Colonic mucosa (tissue), 4 donors: Measurements from ENCODE around the gene TMEM145. TPM values are rescaled to one million over a fixed set of nuclear protein-coding genes. Genes with fewer than 3 reads are reported as not detected.

Experiments used
- DNase-seq: peaks from one replicate; pipeline ENCODE4 v3.0.0-alpha.2; 2020
- H3K27ac ChIP-seq: fragments of 200-600 bp; one replicate; pipeline ENCODE4 v1.8.0; 2021
- H3K27me3 ChIP-seq: fragments of 200-600 bp; one replicate; pipeline ENCODE4 v1.8.0; 2021
- H3K36me3 ChIP-seq: fragments of 200-600 bp; one replicate; pipeline ENCODE4 v1.8.0; 2021
- H3K4me1 ChIP-seq: fragments of 200-600 bp; one replicate; pipeline ENCODE4 v1.8.0; 2021; ENCODE audit warnings: mild to moderate bottlenecking
- H3K4me3 ChIP-seq: fragments of 200-600 bp; one replicate; pipeline ENCODE4 v1.8.0; 2021
- H3K9ac ChIP-seq, 2 donors: one replicate each; pipeline ENCODE4 v1.7.0; 2013; ENCODE audit warnings: control low read depth in 2 of 2, low read depth in 2 of 2, low read length in 2 of 2
- H3K9me3 ChIP-seq: fragments of 200-600 bp; one replicate; pipeline ENCODE4 v1.8.0; 2021
- intact Hi-C: fragments of 100-400 bp; cut with DNase I; formaldehyde crosslinking; loops from one replicate; pipeline ENCODE4 v1.14.1; 2022
- total RNA-seq, 2 donors: library from RNA; stranded (reverse); fragmentation: NEBNext Ultra II Directional in 1 of 2; extraction: Animal tissue kit (Norgen Biotek cat#: 25700) in 1 of 2; gene quantifications; one replicate each; pipeline ENCODE4 v1.2.1, GENCODE V29; 2021
- TF ChIP-seq, protein P1 (sequence below): fragments of 200-600 bp; IDR thresholded peaks from one replicate; pipeline ENCODE4 v1.8.0; 2022; ENCODE audit warnings: antibody characterized with exemption, mild to moderate bottlenecking
- donor health status: healthy.
- donor health status: DM: no; HTN: no; CAD: no.
- donor health status: DM: no; HTN: no; CAD: no.

Gene TMEM145
- total RNA-seq, 2 donors from 2014 or later: 0.24 to 0.94 TPM

DNA sequence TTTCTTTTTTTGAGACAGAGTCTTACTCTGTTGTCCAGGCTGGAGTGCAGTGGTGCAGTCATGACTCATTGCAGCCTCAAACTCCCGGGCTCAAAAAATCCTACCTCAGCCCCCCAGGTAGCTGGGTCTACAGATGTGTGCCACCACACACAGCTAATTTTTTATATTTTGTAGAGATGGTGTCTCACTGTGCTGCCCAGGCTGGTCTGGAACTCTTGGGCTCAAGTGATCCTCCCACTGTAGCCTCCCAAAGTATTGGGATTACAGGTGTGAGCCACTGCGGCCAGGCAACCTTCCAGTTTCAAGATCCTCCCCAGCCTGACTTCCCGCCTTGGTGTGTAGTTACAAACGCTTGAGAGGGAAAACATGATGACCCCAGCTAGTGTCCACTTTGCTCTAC, 54.8 kb downstream of the TMEM145 start:
- no peak overlapping the region for H3K9ac ChIP-seq
- no peaks in the 10 kb centered on the region for H3K27me3 ChIP-seq
- intact Hi-C loops: no loop called here
- no peaks in the 10 kb centered on the region for H3K9me3 ChIP-seq
- DNase-seq: no peak
- H3K4me1 ChIP-seq: no peaks in the 10 kb centered on the region
- H3K27ac ChIP-seq: no peak overlapping the region
- TF ChIP-seq, protein P1, sequence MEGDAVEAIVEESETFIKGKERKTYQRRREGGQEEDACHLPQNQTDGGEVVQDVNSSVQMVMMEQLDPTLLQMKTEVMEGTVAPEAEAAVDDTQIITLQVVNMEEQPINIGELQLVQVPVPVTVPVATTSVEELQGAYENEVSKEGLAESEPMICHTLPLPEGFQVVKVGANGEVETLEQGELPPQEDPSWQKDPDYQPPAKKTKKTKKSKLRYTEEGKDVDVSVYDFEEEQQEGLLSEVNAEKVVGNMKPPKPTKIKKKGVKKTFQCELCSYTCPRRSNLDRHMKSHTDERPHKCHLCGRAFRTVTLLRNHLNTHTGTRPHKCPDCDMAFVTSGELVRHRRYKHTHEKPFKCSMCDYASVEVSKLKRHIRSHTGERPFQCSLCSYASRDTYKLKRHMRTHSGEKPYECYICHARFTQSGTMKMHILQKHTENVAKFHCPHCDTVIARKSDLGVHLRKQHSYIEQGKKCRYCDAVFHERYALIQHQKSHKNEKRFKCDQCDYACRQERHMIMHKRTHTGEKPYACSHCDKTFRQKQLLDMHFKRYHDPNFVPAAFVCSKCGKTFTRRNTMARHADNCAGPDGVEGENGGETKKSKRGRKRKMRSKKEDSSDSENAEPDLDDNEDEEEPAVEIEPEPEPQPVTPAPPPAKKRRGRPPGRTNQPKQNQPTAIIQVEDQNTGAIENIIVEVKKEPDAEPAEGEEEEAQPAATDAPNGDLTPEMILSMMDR: no peak
- H3K4me3 ChIP-seq: no peak overlapping the region
- H3K36me3 ChIP-seq: no peaks in the 10 kb centered on the region

DNA sequence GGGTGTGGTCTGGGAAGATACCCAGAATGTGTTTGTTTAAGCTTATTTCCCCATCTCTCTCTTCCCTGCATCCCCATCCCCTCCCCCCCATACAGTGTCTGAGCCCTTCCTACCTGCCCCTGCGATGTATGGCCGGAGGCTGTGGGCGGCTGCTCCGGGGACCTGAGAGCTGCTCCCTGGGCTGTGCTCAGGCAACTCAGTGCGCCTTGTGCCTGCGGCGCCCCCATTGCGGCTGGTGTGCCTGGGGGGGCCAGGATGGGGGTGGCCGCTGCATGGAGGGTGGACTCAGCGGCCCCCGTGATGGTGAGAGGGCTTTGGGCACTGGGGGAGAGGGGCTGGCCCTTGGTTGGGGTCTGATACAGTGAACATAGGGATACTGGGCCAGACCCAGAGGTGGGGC, 55.3 kb downstream of the TMEM145 start:
- no peak for DNase-seq
- no peaks in the 10 kb centered on the region for H3K36me3 ChIP-seq
- H3K27ac ChIP-seq: no peak overlapping the region
- intact Hi-C loops: no loop called here
- H3K27me3 ChIP-seq: no peaks in the 10 kb centered on the region
- TF ChIP-seq, protein P1: no peak
- no peaks in the 10 kb centered on the region for H3K9me3 ChIP-seq
- no peaks in the 10 kb centered on the region for H3K4me1 ChIP-seq
- no peak overlapping the region for H3K4me3 ChIP-seq
- no peak overlapping the region for H3K9ac ChIP-seq

DNA sequence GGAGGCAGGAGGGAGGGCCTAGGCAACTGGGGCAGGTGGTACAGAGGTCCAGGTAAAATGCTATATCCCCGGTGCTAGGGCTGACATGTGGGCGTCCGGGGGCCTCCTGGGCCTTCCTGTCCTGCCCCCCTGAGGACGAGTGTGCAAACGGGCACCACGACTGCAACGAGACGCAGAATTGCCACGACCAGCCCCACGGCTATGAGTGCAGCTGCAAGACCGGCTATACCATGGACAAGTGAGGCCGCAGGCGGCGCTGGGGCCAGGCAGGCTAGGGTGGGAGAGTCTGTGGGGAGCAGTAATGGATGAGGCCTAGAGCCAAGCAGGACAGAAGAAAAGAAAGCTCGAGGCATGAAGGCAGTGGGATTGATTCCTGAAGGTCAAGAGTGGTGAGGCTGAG, 55.7 kb downstream of the TMEM145 start:
- no peak for DNase-seq
- H3K27me3 ChIP-seq: no peaks in the 10 kb centered on the region
- H3K36me3 ChIP-seq: no peaks in the 10 kb centered on the region
- H3K4me3 ChIP-seq: no peak overlapping the region
- no peaks in the 10 kb centered on the region for H3K4me1 ChIP-seq
- no peak overlapping the region for H3K9ac ChIP-seq
- intact Hi-C loops: no loop called here
- H3K27ac ChIP-seq: no peak overlapping the region
- H3K9me3 ChIP-seq: no peaks in the 10 kb centered on the region
- TF ChIP-seq, protein P1: no peak

DNA sequence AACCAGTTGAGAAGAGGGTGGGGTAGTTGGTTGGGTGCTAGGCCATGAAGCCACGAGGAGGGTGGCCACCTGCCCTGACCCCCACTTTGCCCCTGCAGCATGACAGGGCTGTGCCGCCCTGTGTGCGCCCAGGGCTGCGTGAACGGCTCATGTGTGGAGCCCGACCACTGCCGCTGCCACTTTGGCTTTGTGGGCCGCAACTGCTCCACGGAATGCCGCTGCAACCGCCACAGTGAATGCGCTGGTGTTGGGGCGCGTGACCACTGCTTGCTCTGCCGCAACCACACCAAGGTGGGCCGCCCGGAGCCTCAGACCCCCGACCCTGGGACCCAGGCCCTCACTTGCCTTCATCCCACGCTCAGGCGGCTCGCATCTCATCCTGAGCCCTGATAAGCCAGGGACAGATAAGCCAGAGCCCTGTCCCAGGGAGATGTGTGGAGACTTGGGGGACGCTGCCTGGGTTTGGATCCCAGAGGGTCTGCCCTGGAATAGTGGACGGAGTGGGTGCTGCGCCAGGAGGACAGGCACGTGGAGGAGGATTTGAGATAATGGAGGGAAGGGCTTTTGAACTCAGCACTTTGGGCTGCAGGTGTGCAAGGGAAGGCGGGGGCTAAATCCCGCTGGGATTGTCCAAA, 56.4 kb downstream of the TMEM145 start:
- H3K27me3 ChIP-seq: no peaks in the 10 kb centered on the region
- intact Hi-C loops: no loop called here
- H3K36me3 ChIP-seq: no peaks in the 10 kb centered on the region
- TF ChIP-seq, protein P1: no peak
- no peak overlapping the region for H3K9ac ChIP-seq
- no peak for DNase-seq
- no peak overlapping the region for H3K27ac ChIP-seq
- H3K4me3 ChIP-seq: no peak overlapping the region
- no peaks in the 10 kb centered on the region for H3K9me3 ChIP-seq
- no peaks in the 10 kb centered on the region for H3K4me1 ChIP-seq

DNA sequence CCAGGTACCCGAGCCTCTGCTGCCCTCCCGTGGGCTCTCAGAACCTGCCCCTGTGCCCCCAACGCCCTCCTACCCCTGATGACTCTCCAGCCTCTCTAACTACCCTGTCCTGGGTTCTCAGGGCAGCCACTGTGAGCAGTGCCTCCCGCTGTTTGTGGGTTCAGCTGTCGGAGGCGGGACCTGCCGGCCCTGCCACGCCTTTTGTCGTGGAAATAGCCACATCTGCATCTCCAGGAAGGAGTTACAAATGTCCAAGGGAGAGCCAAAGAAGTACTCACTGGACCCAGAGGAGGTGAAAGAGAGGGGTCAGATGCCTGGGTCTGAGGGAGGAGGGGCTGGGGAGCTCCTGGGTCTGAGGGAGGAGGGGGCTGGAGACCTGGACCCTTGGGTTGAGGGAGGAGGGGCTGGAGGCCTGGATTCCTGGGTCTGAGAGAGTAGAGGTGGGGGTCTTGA, 57.0 kb downstream of the TMEM145 start:
- Histone ChIP-seq H3K27ac (no peak overlapping the region), H3K27me3 (no peaks in the 10 kb centered on the region), H3K4me3 (no peak overlapping the region), H3K9me3 (no peaks in the 10 kb centered on the region), H3K4me1 (no peaks in the 10 kb centered on the region), H3K9ac (no peak overlapping the region), H3K36me3 (no peaks in the 10 kb centered on the region)
- no peak for DNase-seq
- intact Hi-C loops: no loop called here
- TF ChIP-seq, protein P1: no peak
